T-helper 1 cell treated with Interleukin-12 subunit alpha and Interleukin-12 subunit beta and Interleukin-4 antibody, amounts not matched to agents 30 ng/mL and 1 ng/mL, for 36 hours (primary cell): ENCODE measurements around the gene ADAMTS3. TPM values are rescaled to one million over a fixed set of nuclear protein-coding genes. Genes with fewer than 3 reads are reported as not detected.

Source experiments
- intact Hi-C: fragments of 100-400 bp; cut with micrococcal nuclease; formaldehyde crosslinking; loops from one replicate; pipeline ENCODE4 v1.15.1; 2024
- total RNA-seq: library from RNA; stranded (reverse); gene quantifications from 2 replicates; pipeline ENCODE4 v1.2.3, GENCODE V29; 2022

ADAMTS3 gene
- total RNA-seq = not detected in 2 replicates

GRCh38 chr4:72568959-72569718, at the start of gene ADAMTS3:
ADAMTS3 (minus strand) TSS chr4:72569221; CDS start chr4:72568762, 459 bp downstream.
- intact Hi-C loops = no loop called here

GRCh38 chr4:72613959-72614358, 44.9 kb upstream of the ADAMTS3 start:
- intact Hi-C loops = no loop called here

GRCh38 chr4:72606751-72607150, 37.7 kb upstream of the ADAMTS3 start:
- intact Hi-C loops = no loop called here

DNA sequence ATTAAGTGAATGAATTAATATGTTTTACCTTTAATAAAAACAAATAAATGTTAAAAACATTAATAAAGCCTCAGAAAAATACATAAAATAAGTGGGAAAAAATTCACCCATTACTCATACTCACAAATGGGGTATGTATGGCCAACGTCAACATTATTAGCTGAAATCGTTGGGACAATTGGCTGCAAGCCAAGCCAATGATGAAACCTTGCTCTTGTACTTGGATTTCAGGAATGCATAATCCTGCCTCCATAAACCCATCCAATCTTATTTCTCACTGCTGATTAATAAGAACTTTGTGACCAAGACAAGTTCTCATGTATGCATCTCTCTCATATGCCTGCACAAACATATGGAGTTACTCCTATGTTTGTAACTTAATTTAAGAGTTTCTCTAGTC, 35.3 kb upstream of the ADAMTS3 start:
- intact Hi-C loops = no loop called here

- intact Hi-C loops = no loop called here
Measured at GRCh38 chr4:72602396-72603376, 33.7 kb upstream of the ADAMTS3 start.

GRCh38 chr4:72591547-72592454, 22.8 kb upstream of the ADAMTS3 start:
- intact Hi-C loops = no loop called here

- intact Hi-C loops = no loop called here
Measured at GRCh38 chr4:72587334-72587733, 18.3 kb upstream of the ADAMTS3 start.

DNA sequence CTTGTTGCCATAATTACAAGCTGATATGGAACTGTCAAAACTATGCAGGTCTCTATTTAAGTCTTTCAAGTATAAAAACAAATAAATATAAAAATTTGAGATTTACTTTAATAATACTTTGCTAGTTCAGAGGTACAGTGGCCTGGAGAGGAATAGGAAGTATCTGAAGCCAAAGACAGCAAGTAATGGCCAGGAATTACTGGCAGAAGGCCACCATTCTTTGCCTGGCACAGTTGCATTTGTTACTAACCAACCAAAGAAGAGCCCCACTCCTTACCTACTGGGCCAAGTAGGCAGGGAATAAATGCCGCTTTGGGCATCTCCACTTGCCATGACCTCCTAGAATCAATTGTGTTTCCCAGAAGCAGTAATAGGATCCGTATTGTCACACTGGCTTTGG, 13.8 kb upstream of the ADAMTS3 start:
- intact Hi-C loops = no loop called here

DNA sequence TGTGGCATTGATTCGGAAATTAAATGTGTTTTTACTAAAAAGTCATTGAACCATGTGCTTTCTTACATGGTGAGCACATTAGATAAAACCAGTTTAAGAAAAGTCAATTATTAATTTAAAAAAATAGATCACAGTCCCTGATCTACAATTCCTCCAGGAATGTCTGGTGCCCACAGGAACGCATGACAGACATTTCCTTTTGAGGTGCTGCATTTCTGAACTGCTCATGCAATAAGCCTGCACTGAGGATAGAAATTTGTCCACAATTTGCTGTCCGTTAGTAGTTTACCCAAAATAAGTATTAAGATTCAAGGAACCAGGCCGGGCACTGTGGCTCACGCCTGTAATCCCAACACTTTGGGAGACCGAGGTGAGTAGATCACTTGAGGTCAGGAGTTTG, 8.2 kb upstream of the ADAMTS3 start:
- intact Hi-C loops = no loop called here

- intact Hi-C loops = no loop called here
Measured at GRCh38 chr4:72571337-72571736, 2.3 kb upstream of the ADAMTS3 start.

GRCh38 chr4:72569719-72570235, 756 bp upstream of the ADAMTS3 start:
- intact Hi-C loops = no loop called here

GRCh38 chr4:72567821-72568675, 973 bp downstream of the ADAMTS3 start:
- intact Hi-C loops = no loop called here

GRCh38 chr4:72567036-72567435, 2.0 kb downstream of the ADAMTS3 start:
- intact Hi-C loops = no loop called here

DNA sequence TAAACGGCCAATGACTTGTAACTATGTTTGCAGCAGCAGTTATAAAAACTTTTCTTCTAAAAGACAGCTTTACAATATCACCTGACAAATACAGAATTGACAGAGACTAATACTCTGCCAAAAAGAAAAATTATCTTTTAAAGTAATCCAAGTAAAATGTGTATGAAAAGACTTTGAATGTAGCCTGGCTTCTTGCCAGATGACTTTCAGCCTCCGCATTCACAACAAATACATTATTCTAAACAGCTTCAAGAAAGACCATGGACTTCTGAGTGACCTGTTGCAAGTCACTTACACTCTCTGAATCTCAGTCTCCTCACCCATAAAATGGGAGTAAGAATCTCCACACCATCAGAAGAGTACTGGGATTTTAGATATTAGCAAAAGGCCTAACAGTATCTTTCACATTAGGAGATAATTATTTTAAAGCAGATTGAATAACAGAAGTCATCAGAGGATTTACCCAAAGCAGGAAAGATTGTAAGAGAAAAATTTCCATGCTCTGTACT, 2.5 kb downstream of the ADAMTS3 start:
- intact Hi-C loops = no loop called here

DNA sequence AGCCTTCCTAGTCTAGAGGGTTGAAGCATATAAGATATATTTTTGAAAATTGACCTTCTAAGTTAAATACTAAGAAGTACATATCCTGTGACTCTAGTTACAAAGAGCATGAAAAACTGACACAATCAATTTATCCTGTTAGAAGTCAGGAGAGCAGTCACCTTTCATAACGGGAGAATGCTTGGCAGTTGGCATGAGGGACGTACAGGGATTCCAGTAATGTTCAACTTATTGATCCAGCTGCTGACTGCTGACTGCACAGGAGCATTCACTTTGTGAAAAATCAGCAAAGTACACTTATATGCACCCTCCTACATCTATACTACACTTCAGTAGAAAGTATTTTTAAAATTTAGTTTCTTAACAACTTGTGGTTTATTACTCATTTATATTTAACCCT, 4.2 kb downstream of the ADAMTS3 start:
- intact Hi-C loops = no loop called here

DNA sequence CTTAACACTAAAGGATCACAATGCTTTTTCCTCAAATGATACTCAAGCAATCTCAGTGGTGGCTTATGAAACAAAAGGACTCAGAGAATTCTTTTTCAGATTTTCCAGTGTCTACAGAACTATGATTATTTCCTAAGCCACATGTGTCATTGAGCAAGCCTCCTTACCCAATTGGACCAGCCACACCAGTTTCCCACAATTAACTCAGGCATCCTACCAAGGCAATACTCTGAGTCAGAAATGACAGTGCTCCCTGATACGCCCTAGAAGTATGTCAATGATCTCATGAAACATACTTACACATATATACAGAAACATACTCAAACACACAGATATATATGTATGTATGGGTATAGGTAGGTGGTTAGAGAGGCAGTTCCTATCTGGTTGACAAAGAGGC, 4.8 kb downstream of the ADAMTS3 start:
- intact Hi-C loops = no loop called here

GRCh38 chr4:72558655-72559054, 10.4 kb downstream of the ADAMTS3 start:
- intact Hi-C loops = no loop called here

- intact Hi-C loops = no loop called here
Measured at GRCh38 chr4:72557021-72557420, 12.0 kb downstream of the ADAMTS3 start.

GRCh38 chr4:72555377-72555831, 13.6 kb downstream of the ADAMTS3 start:
- intact Hi-C loops = no loop called here
